Upper lobe of left lung (tissue), 4 donors: Measurements from ENCODE around the gene RIMKLA.

Source experiments
- CTCF ChIP-seq, 6 experiments: fragments of 450-650 bp in 4 of 6; fragments of 200-600 bp in 2 of 6; sonication (generic) in 2 of 6; IDR thresholded peaks; one replicate each; pipeline ENCODE4 v1.5.1; 2016 to 2019; ENCODE audit warnings: antibody characterized with exemption in 6 of 6
- EP300 ChIP-seq, 4 donors: sonication (generic); formaldehyde crosslinking; IDR thresholded peaks; one replicate each; pipeline ENCODE4 v1.5.1; 2017; ENCODE audit warnings: antibody characterized with exemption in 4 of 4, control low read depth in 2 of 4
- POLR2A ChIP-seq, 4 donors: fragments of 450-650 bp; IDR thresholded peaks; one replicate each; pipeline ENCODE4 v1.5.1; 2016 to 2017; ENCODE audit warnings: antibody characterized with exemption in 4 of 4, mild to moderate bottlenecking in 2 of 4

GRCh38 chr1:42399315-42400100 lies 18.9 kb downstream of the RIMKLA start:
- no peak for TF ChIP-seq CTCF (IDR thresholded peaks at IDR 0.05)
- no peak for TF ChIP-seq POLR2A (IDR thresholded peaks at IDR 0.05)
- no peak for TF ChIP-seq EP300 (IDR thresholded peaks at IDR 0.05)
